Thymus (tissue), 11 donors: ENCODE measurements around the gene PLEKHA5. TPM values are rescaled to one million over a fixed set of nuclear protein-coding genes. Genes with fewer than 3 reads are reported as not detected.

Source experiments
- DNase-seq, 9 donors: peaks; one replicate each; pipeline ENCODE4 v3.0.0-alpha.2; 2013; ENCODE audit warnings: low spot score in 9 of 9, low read depth in 6 of 9, missing footprints in 1 of 9
- H3K27ac ChIP-seq, 2 donors: one replicate each; pipeline ENCODE4 v1.5.1; 2013; ENCODE audit warnings: control low read depth in 1 of 2, low read depth in 1 of 2, low read length in 1 of 2, mild to moderate bottlenecking in 1 of 2, moderate library complexity in 1 of 2
- H3K27me3 ChIP-seq, 2 donors: one replicate each; pipeline ENCODE4 v1.5.1; 2013; ENCODE audit warnings: low read length in 1 of 2; ENCODE audit not compliant: control insufficient read depth in 2 of 2, insufficient read depth in 1 of 2
- H3K36me3 ChIP-seq, 2 donors: one replicate each; pipeline ENCODE4 v1.5.1; 2013; ENCODE audit warnings: low read length in 1 of 2, mild to moderate bottlenecking in 1 of 2, moderate library complexity in 1 of 2; ENCODE audit not compliant: control insufficient read depth in 2 of 2, insufficient read depth in 2 of 2
- H3K4me1 ChIP-seq, 2 donors: one replicate each; pipeline ENCODE4 v1.5.1; 2013; ENCODE audit warnings: low read length in 2 of 2; ENCODE audit not compliant: control insufficient read depth in 2 of 2, insufficient read depth in 2 of 2
- H3K4me3 ChIP-seq, 2 donors: one replicate each; pipeline ENCODE4 v1.5.1; 2013; ENCODE audit warnings: low read length in 2 of 2, control low read depth in 1 of 2, mild to moderate bottlenecking in 1 of 2
- H3K9me3 ChIP-seq, 2 donors: one replicate each; pipeline ENCODE4 v1.5.1; 2013; ENCODE audit warnings: low read length in 1 of 2, mild to moderate bottlenecking in 1 of 2; ENCODE audit not compliant: control insufficient read depth in 2 of 2, insufficient read depth in 1 of 2
- WGBS: extraction: QIAGEN DNeasy Blood & Tissue Kit; methylation state at CpG from one replicate; pipeline ENCODE4 v1.1.7; 2013; 5-methylcytosine and 5-hydroxymethylcytosine counted together
- polyA plus RNA-seq: library from polyadenylated mRNA; stranded (reverse); fragments of 200-250 nt; gene quantifications from one replicate; pipeline ENCODE4 v1.2.3, GENCODE V29; 2013
- total RNA-seq: library from RNA; stranded (reverse); fragments of 120-200 nt; gene quantifications from one replicate; pipeline ENCODE4 v1.2.4, GENCODE V29; 2013
- donor health status: healthy.

Gene PLEKHA5
- total and polyA plus RNA-seq, 2 donors = 12.2 to 18.0 TPM

DNA sequence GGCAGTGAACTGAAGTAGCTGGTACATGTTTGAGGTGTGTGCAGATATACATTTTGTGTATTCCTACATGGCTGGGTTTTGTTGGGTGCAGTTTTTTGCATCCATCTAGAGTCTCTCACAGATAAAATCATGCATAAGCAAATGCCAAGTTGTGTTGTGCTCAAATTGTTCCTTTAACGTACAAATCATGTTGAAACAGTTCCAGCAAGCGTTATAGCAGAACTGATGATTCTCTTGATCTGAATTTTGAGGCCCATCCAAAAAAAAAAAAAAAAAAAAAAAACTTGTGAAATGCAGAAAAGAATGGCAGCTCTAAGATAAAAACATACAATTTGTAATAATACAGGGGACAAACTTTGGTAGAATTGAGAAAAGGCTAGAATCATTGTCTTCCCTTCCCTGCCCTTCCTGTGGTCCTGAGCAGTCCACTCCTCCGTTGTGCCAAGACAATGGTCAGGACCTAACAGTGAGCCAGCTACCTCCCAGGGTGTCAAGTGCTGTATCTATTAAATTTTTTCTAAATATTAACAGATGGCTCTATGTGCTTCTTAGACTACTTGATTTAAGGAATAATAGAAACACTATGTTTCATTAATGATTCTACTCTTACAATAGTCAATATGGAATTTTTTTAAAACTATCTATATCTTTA, 122.1 kb downstream of the PLEKHA5 start:
- no peak for DNase-seq
- Histone ChIP-seq H3K27me3 (no peaks in the 10 kb centered on the region), H3K27ac (no peak overlapping the region), H3K4me1 (no peaks in the 10 kb centered on the region), H3K9me3 (no peaks in the 10 kb centered on the region), H3K36me3 (no peaks in the 10 kb centered on the region), H3K4me3 (no peak overlapping the region)
- whole genome bisulfite sequencing = 92% methylated on average over 3 of the region's 3 CpGs

DNA sequence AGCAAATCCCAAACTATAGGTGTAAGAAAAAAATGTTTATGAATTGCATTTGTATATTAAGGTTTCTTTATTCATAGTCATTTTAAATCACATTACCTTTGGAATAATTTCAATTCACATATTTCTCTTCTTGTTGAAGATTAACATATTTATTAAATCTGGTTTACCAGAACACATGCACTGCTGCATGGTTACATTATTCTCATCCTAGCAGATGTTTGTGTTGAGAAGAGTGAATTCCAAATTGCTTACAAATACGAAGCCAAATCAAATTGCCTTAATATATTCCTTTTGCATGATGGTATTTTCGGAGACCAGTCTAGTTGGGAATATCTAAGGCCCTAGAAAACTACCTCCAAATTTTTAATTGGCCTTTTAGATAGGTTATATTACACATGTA, 130.6 kb downstream of the PLEKHA5 start:
- 98% methylated on average over 2 of the region's 2 CpGs for WGBS
- DNase-seq = no peak
- H3K36me3 ChIP-seq = no peaks in the 10 kb centered on the region
- H3K4me3 ChIP-seq = no peak overlapping the region
- H3K27ac ChIP-seq = no peak overlapping the region
- no peaks in the 10 kb centered on the region for H3K27me3 ChIP-seq
- H3K9me3 ChIP-seq = no peaks in the 10 kb centered on the region
- no peaks in the 10 kb centered on the region for H3K4me1 ChIP-seq

DNA sequence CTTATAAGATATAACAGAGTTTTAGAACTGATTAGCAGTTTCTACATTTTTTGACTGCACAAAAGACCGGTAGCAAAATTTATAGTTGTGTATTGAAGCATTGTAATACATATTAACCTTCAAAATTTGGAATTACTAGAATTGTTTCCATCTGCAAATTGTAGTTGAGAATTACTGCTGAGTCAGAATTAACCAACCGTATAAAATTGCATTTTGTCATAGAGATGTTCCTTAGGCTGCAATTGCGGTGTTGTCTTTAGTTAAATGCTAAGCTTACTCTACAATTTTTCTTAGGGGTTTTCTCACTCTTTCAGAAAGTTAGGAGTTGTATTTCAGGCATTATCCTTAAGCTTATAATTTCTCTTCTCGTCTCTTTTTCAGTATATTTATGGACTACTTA, 132.2 kb downstream of the PLEKHA5 start:
- Histone ChIP-seq H3K4me1 (no peaks in the 10 kb centered on the region), H3K36me3 (no peaks in the 10 kb centered on the region), H3K27ac (no peak overlapping the region), H3K4me3 (no peak overlapping the region), H3K27me3 (no peaks in the 10 kb centered on the region), H3K9me3 (no peaks in the 10 kb centered on the region)
- DNase-seq = no peak
- WGBS = 99% methylated on average over 4 of the region's 4 CpGs

DNA sequence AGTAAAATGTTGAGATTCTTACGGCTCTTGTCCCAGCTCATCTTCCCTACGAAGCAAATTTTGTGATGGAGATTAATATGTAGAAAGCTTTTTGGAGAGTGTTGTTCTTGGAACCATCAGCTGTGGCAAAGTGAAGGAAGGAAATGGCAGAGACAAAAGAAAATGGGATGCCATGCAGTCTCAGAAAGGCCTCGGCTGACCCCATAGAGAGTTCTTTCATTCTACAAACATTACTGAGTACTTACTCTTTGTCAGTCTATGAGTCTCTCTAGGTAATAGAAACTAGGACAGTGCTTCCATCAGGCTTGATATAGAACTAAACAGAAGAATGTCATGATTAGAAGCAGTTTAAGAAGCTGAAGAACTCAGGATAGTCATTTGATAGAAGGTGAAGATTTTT, 134.1 kb downstream of the PLEKHA5 start:
- no peaks in the 10 kb centered on the region for H3K27me3 ChIP-seq
- no peaks in the 10 kb centered on the region for H3K36me3 ChIP-seq
- H3K4me3 ChIP-seq = no peak overlapping the region
- no peaks in the 10 kb centered on the region for H3K4me1 ChIP-seq
- DNase-seq = no peak
- no peak overlapping the region for H3K27ac ChIP-seq
- H3K9me3 ChIP-seq = no peaks in the 10 kb centered on the region
- WGBS = 94% methylated on average over 3 of the region's 3 CpGs

DNA sequence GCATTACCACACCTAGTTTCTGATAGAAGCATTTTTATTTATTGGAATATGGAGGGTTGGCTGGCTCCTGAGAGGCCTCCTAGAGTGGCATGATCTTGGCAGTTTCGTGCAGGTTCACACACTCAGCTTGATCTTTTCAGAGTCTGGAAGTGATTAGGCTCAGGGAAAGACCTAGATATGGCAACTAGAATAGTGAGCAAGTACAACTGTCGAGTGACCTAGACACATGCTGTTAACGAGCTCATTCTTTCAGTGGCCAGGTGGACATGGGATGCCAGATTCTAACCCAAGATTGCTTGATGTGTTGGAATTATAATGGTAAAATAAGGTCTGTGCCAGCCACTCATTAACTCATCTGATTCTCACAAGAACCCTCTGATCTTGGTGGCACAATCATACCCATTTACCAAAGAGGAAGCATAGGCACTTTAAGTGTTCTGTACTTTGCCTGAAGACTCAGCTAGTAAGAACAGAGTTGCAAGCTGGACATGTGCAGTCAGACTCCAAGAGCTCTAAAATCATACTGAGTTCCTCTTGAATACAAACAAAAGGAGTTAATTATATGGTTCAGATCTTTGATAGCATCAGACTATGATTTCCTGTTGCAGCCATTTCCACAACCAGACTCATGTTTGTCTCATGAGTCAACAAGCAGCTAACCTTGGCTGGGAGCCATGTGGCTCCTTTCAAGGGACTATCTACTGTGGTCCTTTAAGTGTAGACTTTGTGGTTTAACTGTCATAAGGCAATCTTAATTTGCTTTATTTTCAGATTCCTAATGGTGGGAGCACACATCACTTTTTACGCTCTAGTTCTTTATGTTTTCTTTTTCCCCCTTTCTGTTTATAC, 144.2 kb downstream of the PLEKHA5 start:
- H3K27ac ChIP-seq = peak overlapping the region in 1 of 2 donors; percentile 53
- 73% methylated on average over 4 of the region's 4 CpGs for WGBS

DNA sequence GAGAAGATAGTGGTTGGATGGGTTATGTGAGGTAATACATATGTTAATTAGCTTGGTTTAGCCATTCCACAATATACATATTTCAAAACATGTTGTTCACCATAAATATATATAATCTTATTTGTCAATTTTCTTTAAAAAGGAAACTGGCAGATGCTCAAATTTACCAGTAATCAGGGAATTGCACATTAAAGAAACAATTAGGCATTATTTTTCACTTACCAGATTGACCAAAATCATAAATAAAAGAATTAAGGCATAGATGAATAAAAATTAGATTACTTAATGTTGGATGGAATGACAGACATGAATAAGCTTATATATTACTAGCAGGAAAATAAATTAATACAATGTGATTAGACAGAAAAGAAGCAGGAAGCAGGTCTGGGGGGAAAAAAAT, 147.2 kb downstream of the PLEKHA5 start:
- peaks cover 6 to 7% of the 10 kb centered on the region in 2 donors for H3K4me1 ChIP-seq
- no peaks in the 10 kb centered on the region for H3K27me3 ChIP-seq
- H3K36me3 ChIP-seq = peaks cover 3 to 9% of the 10 kb centered on the region in 2 donors
- H3K9me3 ChIP-seq = no peaks in the 10 kb centered on the region
- no peak overlapping the region for H3K4me3 ChIP-seq
- no peak for DNase-seq
- H3K27ac ChIP-seq = no peak overlapping the region

More for the DNA sequence above, 144.2 kb downstream of the PLEKHA5 start:
- no peak overlapping the region for H3K4me3 ChIP-seq
- peaks cover 6 to 7% of the 10 kb centered on the region in 2 donors for H3K4me1 ChIP-seq
- H3K27me3 ChIP-seq = no peaks in the 10 kb centered on the region
- no peaks in the 10 kb centered on the region for H3K9me3 ChIP-seq
- peak in 7 of 9 donors; percentile 2 to 66 (median 17) for DNase-seq
- peaks cover 3 to 9% of the 10 kb centered on the region in 2 donors for H3K36me3 ChIP-seq

DNA sequence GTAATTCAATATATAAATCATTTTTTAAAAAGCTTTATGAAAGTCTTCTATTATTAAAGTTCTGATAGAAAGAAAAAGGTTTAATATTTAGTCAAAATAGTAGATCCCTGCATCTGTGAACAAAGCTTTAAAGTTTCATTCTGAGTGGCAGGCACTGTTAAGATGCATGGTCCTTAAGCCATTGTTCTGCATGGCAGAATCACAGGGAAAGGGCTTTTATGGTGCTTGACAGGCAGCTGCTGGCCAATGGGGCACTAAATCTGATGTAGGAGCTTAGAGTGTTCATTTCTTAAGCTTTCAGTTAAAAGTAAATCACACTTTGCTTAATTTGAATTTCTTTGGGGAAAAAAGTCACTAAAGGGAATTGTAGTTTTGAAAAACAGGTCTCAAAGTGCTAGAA, 148.2 kb downstream of the PLEKHA5 start:
- no peak for DNase-seq
- Histone ChIP-seq H3K36me3 (peaks cover 3 to 9% of the 10 kb centered on the region in 2 donors), H3K4me3 (no peak overlapping the region), H3K9me3 (no peaks in the 10 kb centered on the region), H3K4me1 (peaks cover 6 to 7% of the 10 kb centered on the region in 2 donors), H3K27ac (no peak overlapping the region), H3K27me3 (no peaks in the 10 kb centered on the region)

DNA sequence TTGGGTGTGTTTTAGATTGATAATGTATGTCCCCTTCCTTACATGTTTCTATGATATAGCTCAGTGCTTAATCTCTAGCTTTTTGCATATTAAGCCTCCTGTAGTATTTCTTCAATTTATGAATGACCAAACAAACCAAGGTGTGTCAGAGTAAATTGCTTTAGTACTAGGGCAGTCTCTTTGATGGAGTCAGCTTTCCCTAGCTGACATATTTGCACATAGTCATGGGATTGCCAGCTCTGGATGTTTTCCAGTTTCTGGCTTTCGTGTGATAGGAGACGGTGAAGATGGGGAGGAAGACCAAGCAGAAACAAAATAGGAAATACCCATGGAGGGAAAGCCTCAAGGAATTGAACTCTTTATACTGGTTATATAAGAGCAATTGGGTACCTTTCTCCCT, 148.9 kb downstream of the PLEKHA5 start:
- H3K9me3 ChIP-seq = no peaks in the 10 kb centered on the region
- H3K27ac ChIP-seq = no peak overlapping the region
- no peak overlapping the region for H3K4me3 ChIP-seq
- WGBS = 98% methylated on average over 2 of the region's 2 CpGs
- peaks cover 3 to 10% of the 10 kb centered on the region in 2 donors for H3K36me3 ChIP-seq
- DNase-seq = no peak
- H3K4me1 ChIP-seq = peaks cover 6 to 7% of the 10 kb centered on the region in 2 donors
- no peaks in the 10 kb centered on the region for H3K27me3 ChIP-seq

DNA sequence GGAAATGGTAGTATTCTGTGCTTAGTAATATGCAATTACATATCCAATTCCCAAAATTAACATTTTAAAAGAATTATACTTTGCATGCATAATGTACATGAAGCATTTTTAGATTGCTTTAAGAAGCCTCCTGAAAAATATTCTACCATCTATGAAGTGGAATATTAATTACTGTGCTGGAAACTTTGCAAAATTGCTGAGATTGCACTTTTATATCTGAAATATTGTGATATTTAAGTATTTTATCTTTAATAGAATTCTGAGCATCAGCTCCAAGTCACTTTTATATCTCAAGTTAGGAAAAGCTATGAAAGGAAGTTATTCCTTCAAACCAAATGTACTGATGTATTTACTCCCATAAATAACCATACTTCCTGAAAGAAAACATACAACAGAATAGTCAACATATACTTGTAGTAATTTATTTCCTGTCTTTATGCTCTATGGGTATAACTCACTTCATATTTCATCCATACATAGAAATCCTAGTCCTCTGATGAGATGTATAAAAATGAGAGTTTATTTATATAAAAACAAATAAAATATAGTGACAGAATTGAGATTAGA, 152.7 kb downstream of the PLEKHA5 start:
- Histone ChIP-seq H3K9me3 (no peaks in the 10 kb centered on the region), H3K27me3 (no peaks in the 10 kb centered on the region), H3K27ac (no peak overlapping the region), H3K4me1 (no peaks in the 10 kb centered on the region), H3K4me3 (no peak overlapping the region), H3K36me3 (peaks cover 0 to 3% of the 10 kb centered on the region in 2 donors)
- no peak for DNase-seq
